GM12878 (cell line): Measurements from ENCODE around the gene R3HDM2. TPM values are rescaled to one million over a fixed set of nuclear protein-coding genes. Genes with fewer than 3 reads are reported as not detected.

Experiments
- ATAC-seq: fragments of 200-7000 bp; cut with Tn5 transposase; 3 replicates; pipeline ENCODE4 v1.9.1; 2020; ENCODE audit warnings: mild to moderate bottlenecking, moderate library complexity
- BruUV-seq: library from RNA; stranded (reverse); fragments of 400-500 nt; replicated peaks from 2 replicates; lab custom pipeline; 2021; lab: Mats Ljungman, UMichigan
- CTCF ChIA-PET: fragments of 300-600 bp; sonication (Branson Sonifier 250); formaldehyde crosslinking; extraction: SDS; loops from one replicate; lab custom pipeline; 2021; ENCODE audit warnings: inconsistent platforms; lab: Yijun Ruan, JAX
- POLR2A ChIA-PET: fragments of 350-600 bp; formaldehyde crosslinking; extraction: SDS; loops from one replicate; lab custom pipeline; 2021; ENCODE audit warnings: inconsistent platforms; lab: Charles Lee
- RAD21 ChIA-PET: fragments of 300-600 bp; sonication (Branson Sonifier 250); formaldehyde crosslinking; loops from one replicate; lab custom pipeline; 2023; ENCODE audit warnings: antibody characterized with exemption; ENCODE audit not compliant: unreplicated experiment; lab: Charles Lee
- SMC1A ChIA-PET: fragments of 300-600 bp; sonication (Branson Sonifier 250); formaldehyde crosslinking; loops from one replicate; lab custom pipeline; 2023; ENCODE audit not compliant: unreplicated experiment, uncharacterized antibody; lab: Charles Lee
- DNase-seq: peaks from one replicate; pipeline ENCODE4 v3.0.0-alpha.2; 2011; ENCODE audit warnings: low read depth, low spot score
- FAIRE-seq: peaks from 3 replicates; lab custom pipeline; 2011; peaks lifted over from hg19 to GRCh38; lab: Jason Lieb, UNC
- H2AFZ ChIP-seq: 2 replicates; pipeline ENCODE4 v1.6.0; 2011; ENCODE audit warnings: low read depth, low read length, control low read depth; ENCODE audit not compliant: control insufficient read depth
- H3K27ac ChIP-seq: 2 replicates; pipeline ENCODE4 v1.5.1; 2011; ENCODE audit warnings: control low read depth; ENCODE audit not compliant: control insufficient read depth, insufficient read depth
- H3K27me3 ChIP-seq, 2 experiments: replicated peaks in 1 of 2; 2 replicates each; pipeline versions ENCODE4 v1.6.0 to v1.6.1; 2011; ENCODE audit warnings: low read length in 1 of 2; ENCODE audit not compliant: control insufficient read depth in 2 of 2, insufficient read depth in 2 of 2
- H3K36me3 ChIP-seq, 2 experiments: 2 replicates each; pipeline ENCODE4 v1.5.1; 2011; ENCODE audit warnings: low read length in 1 of 2; ENCODE audit not compliant: control insufficient read depth in 2 of 2, insufficient read depth in 2 of 2
- H3K4me1 ChIP-seq: 2 replicates; pipeline ENCODE4 v1.6.1; 2011; ENCODE audit warnings: mild to moderate bottlenecking, low read length, moderate library complexity, mixed read lengths; ENCODE audit not compliant: control insufficient read depth, insufficient read depth
- H3K4me2 ChIP-seq: 2 replicates; pipeline ENCODE4 v1.6.0; 2011; ENCODE audit warnings: control low read depth; ENCODE audit not compliant: control insufficient read depth, insufficient read depth
- H3K4me3 ChIP-seq: fragments of 200-600 bp; sonication (generic); 2 replicates; pipeline ENCODE4 v1.5.1; 2016
- H3K79me2 ChIP-seq: 2 replicates; pipeline ENCODE4 v1.6.0; 2011; ENCODE audit warnings: low read length; ENCODE audit not compliant: control insufficient read depth, insufficient read depth
- H3K9ac ChIP-seq: 2 replicates; pipeline ENCODE4 v1.8.0; 2011; ENCODE audit warnings: low read length, control low read depth, mixed read lengths; ENCODE audit not compliant: control insufficient read depth, insufficient read depth
- H3K9me3 ChIP-seq: replicated peaks from 3 replicates; pipeline ENCODE4 v1.5.1; 2011; ENCODE audit warnings: mild to moderate bottlenecking, low read length; ENCODE audit not compliant: control insufficient read depth, insufficient read depth
- H4K20me1 ChIP-seq: 2 replicates; pipeline ENCODE4 v1.6.0; 2011; ENCODE audit not compliant: control insufficient read depth, insufficient read depth
- BCLAF1 ChIP-seq: fragments of 450-650 bp; IDR thresholded peaks from 2 replicates; pipeline ENCODE4 v1.6.1; 2017; ENCODE audit warnings: antibody characterized with exemption, mild to moderate bottlenecking, moderate library complexity
- CBX5 ChIP-seq: sonication (generic); IDR thresholded peaks from 2 replicates; pipeline ENCODE4 v1.6.1; 2016; ENCODE audit warnings: low read depth, moderate library complexity, mild to moderate bottlenecking, inconsistent platforms
- CEBPB ChIP-seq, 2 experiments: fragments of 150-350 bp in 1 of 2; IDR thresholded peaks; 2 replicates each; pipeline ENCODE4 v1.6.1; 2012 to 2014; ENCODE audit warnings: low read depth in 2 of 2, low read length in 2 of 2, borderline replicate concordance in 1 of 2, inconsistent platforms in 1 of 2
- CHD1 ChIP-seq: IDR thresholded peaks from 2 replicates; pipeline ENCODE4 v1.6.1; 2012; ENCODE audit warnings: low read depth, low read length, improper control_type of control experiment
- FOS ChIP-seq: IDR thresholded peaks from 3 replicates; pipeline ENCODE4 v1.6.1; 2011; ENCODE audit warnings: borderline replicate concordance; ENCODE audit not compliant: insufficient read length; ENCODE audit errors: extremely low read depth
- FOXK2 ChIP-seq: fragments of 450-650 bp; IDR thresholded peaks from 2 replicates; pipeline ENCODE4 v1.6.1; 2017; ENCODE audit warnings: mild to moderate bottlenecking, moderate library complexity
- IKZF1 ChIP-seq: fragments of 450-650 bp; conservative IDR thresholded peaks from 2 replicates; pipeline ENCODE4 v1.6.1; 2017; ENCODE audit warnings: antibody characterized with exemption, mild to moderate bottlenecking
- KAT2A ChIP-seq: conservative IDR thresholded peaks from 2 replicates; pipeline ENCODE4 v1.6.1; 2011; ENCODE audit warnings: low read depth, low read length; ENCODE audit not compliant: control insufficient read depth
- NFXL1 ChIP-seq: fragments of 450-650 bp; IDR thresholded peaks from 2 replicates; pipeline ENCODE4 v1.6.1; 2017; ENCODE audit warnings: antibody characterized with exemption, mild to moderate bottlenecking, borderline replicate concordance
- NFYA ChIP-seq: IDR thresholded peaks from 2 replicates; pipeline ENCODE4 v1.6.1; 2011; ENCODE audit warnings: low read depth, mild to moderate bottlenecking, low read length, improper control_type of control experiment, borderline replicate concordance
- PML ChIP-seq: IDR thresholded peaks from 2 replicates; pipeline ENCODE4 v1.6.1; 2012; ENCODE audit warnings: low read length, inconsistent platforms
- POLR2A ChIP-seq: IDR thresholded peaks from 2 replicates; pipeline ENCODE4 v1.6.1; 2011; ENCODE audit warnings: low read depth, mild to moderate bottlenecking, low read length
- STAT1 ChIP-seq: fragments of 450-650 bp; conservative IDR thresholded peaks from 2 replicates; pipeline ENCODE4 v1.6.1; 2014; ENCODE audit warnings: antibody characterized with exemption, mild to moderate bottlenecking
- TAF1 ChIP-seq: IDR thresholded peaks from 2 replicates; pipeline ENCODE4 v1.6.1; 2011; ENCODE audit warnings: mild to moderate bottlenecking, low read depth, low read length, borderline replicate concordance
- WRNIP1 ChIP-seq: IDR thresholded peaks from 2 replicates; pipeline ENCODE4 v1.6.1; 2011; ENCODE audit warnings: low read depth, low read length, improper control_type of control experiment, borderline replicate concordance
- ZBED1 ChIP-seq: IDR thresholded peaks from 2 replicates; pipeline ENCODE4 v1.6.1; 2016; ENCODE audit warnings: borderline replicate concordance
- ZNF207 ChIP-seq: fragments of 450-650 bp; IDR thresholded peaks from 2 replicates; pipeline ENCODE4 v1.6.1; 2014; ENCODE audit warnings: antibody characterized with exemption, mild to moderate bottlenecking, borderline replicate concordance
- ZNF687 ChIP-seq: fragments of 450-650 bp; IDR thresholded peaks from 2 replicates; pipeline ENCODE4 v1.6.1; 2017; ENCODE audit warnings: mild to moderate bottlenecking, moderate library complexity
- WGBS: methylation state at CpG from one replicate; pipeline ENCODE4 v1.1.6; 2016; ENCODE audit warnings: low lambda C conversion rate; ENCODE audit not compliant: insufficient replicate concordance, insufficient coverage; ENCODE audit errors: missing lambda C conversion rate; 5-methylcytosine and 5-hydroxymethylcytosine counted together
- in situ Hi-C: fragments of 300-500 bp; cut with MboI; formaldehyde crosslinking; loops from 9 replicates; pipeline ENCODE4 v1.14.3; 2018; ENCODE audit warnings: mixed read lengths
- intact Hi-C: fragments of 100-400 bp; cut with micrococcal nuclease; formaldehyde crosslinking; loops from one replicate; pipeline ENCODE4 v1.14.2; 2022; ENCODE audit not compliant: unreplicated experiment
- polyA plus RNA-seq, 11 experiments: library from polyadenylated mRNA; depleted of rRNA in 4 of 11; unstranded in 6 of 11; stranded (reverse) in 5 of 11; fragments of >200 nt; fragmentation: Nextera tagmentation in 4 of 11; fragmentation: Illumina TruSeq in 1 of 11; extraction: Ambion mirVana in 4 of 11; extraction: Trizol in 1 of 11; gene quantifications; 1 replicate in 1 of 11; 2 replicates in 10 of 11; pipeline versions ENCODE4 v1.2.1 to v1.2.3, GENCODE V29; 2011 to 2016; ENCODE audit warnings: inconsistent platforms in 2 of 11, missing spikeins in 2 of 11, low read depth in 1 of 11
- total RNA-seq, 4 experiments: library from RNA; depleted of rRNA in 3 of 4; stranded (reverse); fragments of >200 nt in 3 of 4; fragmentation: Illumina TruSeq in 1 of 4; extraction: Trizol in 1 of 4; gene quantifications; 2 replicates each; pipeline versions ENCODE4 v1.2.1 to v1.2.3, GENCODE V29; 2013 to 2021

R3HDM2 gene
- total and polyA plus RNA-seq, 10 of the 15 experiments (the other 5 are each of a cell fraction or from before 2014, with no cell fraction given) = 4.6 to 26.1 (median 11.2) TPM

- ATAC-seq (no peak), FAIRE-seq (no peak), DNase-seq (no peak)
- Histone ChIP-seq H2AFZ (no peak overlapping the region), H3K9ac (no peak overlapping the region), H4K20me1 (no peaks in the 10 kb centered on the region), H3K36me3 (no peaks in the 10 kb centered on the region), H3K27me3 (no peaks in the 10 kb centered on the region), H3K27ac (no peak overlapping the region), H3K4me3 (no peak overlapping the region), H3K4me1 (no peaks in the 10 kb centered on the region), H3K4me2 (no peak overlapping the region), H3K9me3 (no peaks in the 10 kb centered on the region; the same call in 2 of the 3 replicates), H3K79me2 (no peaks in the 10 kb centered on the region)
- TF ChIP-seq BCLAF1 = no peak
- TF ChIP-seq KAT2A = no peak
- no peak for TF ChIP-seq FOXK2
- TF ChIP-seq POLR2A = no peak
- no peak for TF ChIP-seq CEBPB (IDR thresholded peaks at IDR 0.05; ENCODE audit: borderline replicate concordance in 1 of 2, low read depth in 2 of 2, low read length in 2 of 2)
- TF ChIP-seq TAF1 = no peak
- no peak for TF ChIP-seq CHD1
- no peak for TF ChIP-seq ZNF207
- TF ChIP-seq PML = no peak
- no peak for TF ChIP-seq CBX5
- TF ChIP-seq ZNF687 = no peak
- TF ChIP-seq IKZF1 = no peak
- TF ChIP-seq FOS = no peak
- no peak for TF ChIP-seq NFYA
- no peak for TF ChIP-seq WRNIP1
- TF ChIP-seq STAT1 = no peak
- TF ChIP-seq NFXL1 = no peak
- no peak for TF ChIP-seq ZBED1
- SMC1A ChIA-PET = no interaction called here
- 85% methylated on average over 6 of the region's 6 CpGs for WGBS
- BruUV-seq = no TSS peak
- CTCF ChIA-PET = interaction anchor here (0.6 to 6.3 kb wide), 6 partner anchors 8 to 203 kb away, joined by 3 to 49 read pairs (median 5); partner anchors contain the start of gene INHBE
- RAD21 ChIA-PET = no interaction called here
- in situ Hi-C loops = no loop called here
- intact Hi-C loops = no loop called here
- POLR2A ChIA-PET = interaction anchor here (0.6 to 2.3 kb wide), 3 partner anchors 9 to 695 kb away, joined by 3 to 5 read pairs (median 4); partner anchors contain the start of gene INHBE
These were observed 15.6 kb upstream of the R3HDM2 start for GRCh38 chr12:57446292-57446960.
